GM12892 (cell line): ENCODE results near the gene SLPI.

Source experiments
- DNase-seq: peaks from one replicate; pipeline ENCODE4 v3.0.0; 2011; ENCODE audit not compliant: insufficient read length
- FAIRE-seq: peaks from 2 replicates; lab custom pipeline; 2011; peaks lifted over from hg19 to GRCh38; lab: Jason Lieb, UNC
- POLR2A ChIP-seq: IDR thresholded peaks from 2 replicates; pipeline ENCODE4 v1.6.1; 2011; ENCODE audit warnings: low read depth, low read length, control low read depth
- POLR2AphosphoS5 ChIP-seq: IDR thresholded peaks from 2 replicates; pipeline ENCODE4 v1.6.1; 2011; ENCODE audit warnings: low read depth, low read length, control low read depth
- TAF1 ChIP-seq: IDR thresholded peaks from 2 replicates; pipeline ENCODE4 v1.6.1; 2011; ENCODE audit warnings: low read depth, mild to moderate bottlenecking, control low read depth, low read length, borderline replicate concordance

The SLPI gene

DNA sequence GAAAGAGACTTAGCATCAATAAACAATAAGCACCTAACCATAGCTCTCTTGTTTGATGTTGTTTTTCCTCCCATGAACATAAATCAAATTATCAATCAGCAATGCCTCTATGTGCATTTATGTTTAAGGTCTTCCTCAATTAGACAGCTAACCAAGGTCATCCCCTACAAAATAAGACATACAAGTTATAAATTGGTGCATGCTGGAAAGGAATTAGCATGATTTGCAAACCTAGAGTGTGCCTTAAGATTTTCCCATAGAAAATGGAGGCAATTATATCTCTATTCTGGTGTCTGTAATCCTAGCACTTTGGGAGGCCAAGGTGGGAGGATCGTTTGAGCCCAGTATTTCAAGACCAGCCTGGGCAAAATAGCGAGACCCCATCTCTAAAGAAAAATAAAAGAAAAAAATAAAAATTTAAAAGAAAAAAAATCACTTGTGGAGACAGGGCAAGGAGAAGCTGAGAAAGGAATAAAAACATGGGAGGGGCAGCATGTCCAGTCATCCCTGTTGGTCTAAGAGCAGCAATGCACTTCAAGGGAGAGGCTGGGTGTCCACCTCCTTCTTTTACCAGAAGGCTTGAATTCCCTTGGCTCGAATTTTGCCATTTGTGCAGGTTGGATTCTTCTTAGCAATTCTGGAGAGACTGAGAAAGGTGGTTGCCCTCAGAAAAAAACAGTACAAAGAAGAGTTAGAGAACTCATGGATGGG, 9.3 kb upstream of the SLPI start:
- TF ChIP-seq POLR2AphosphoS5 (no peak), TAF1 (no peak), POLR2A (no peak)
- DNase-seq: no peak
- FAIRE-seq: no peak

GRCh38 chr20:45258664-45259063, 4.3 kb upstream of the SLPI start:
- TF ChIP-seq TAF1 (no peak), POLR2AphosphoS5 (no peak), POLR2A (no peak)
- DNase-seq (no peak), FAIRE-seq (no peak)

DNA sequence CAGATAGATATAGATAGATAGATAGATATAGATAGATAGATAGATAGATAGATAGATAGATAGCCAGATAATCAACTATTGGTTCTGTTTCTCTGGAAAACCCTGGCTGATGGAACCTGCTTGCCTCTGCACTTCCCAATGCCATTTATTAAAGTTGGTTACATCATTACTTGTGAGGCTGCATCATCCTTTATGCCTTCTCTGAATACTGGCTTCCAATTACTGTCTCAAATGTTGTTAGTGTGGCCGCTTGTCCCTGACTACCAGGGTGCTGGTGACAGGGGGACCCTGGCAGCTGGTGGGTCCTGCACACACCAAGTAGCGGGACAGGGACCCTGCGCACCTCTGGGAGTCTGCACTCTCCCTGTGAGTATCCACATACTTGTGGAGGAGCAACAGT, 3.9 kb upstream of the SLPI start:
- no peak for FAIRE-seq

DNA sequence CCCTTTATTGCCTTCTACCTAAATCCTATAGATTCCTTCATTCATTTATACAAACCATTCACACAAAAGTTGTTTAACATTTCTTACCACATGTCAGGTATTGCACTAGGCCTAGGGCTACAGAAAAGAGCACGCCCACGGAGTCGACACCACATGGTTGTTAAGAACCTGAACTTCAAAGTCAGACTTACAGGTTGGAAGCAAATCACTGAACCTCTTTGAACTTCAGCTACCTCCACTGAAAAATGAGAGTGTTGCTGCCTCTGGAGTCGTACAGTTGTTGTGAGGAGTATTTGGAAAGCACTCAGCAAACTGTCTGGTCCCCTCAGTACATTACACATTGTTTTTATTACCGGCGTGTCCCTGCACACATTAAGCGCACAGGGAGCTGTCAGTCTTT, 3.3 kb upstream of the SLPI start:
- TF ChIP-seq POLR2A: no peak
- TF ChIP-seq TAF1: no peak
- no peak for TF ChIP-seq POLR2AphosphoS5
- no peak for DNase-seq
- no peak for FAIRE-seq

More for the DNA sequence above, 3.9 kb upstream of the SLPI start:
- TF ChIP-seq TAF1 (no peak), POLR2AphosphoS5 (no peak), POLR2A (no peak)
- DNase-seq: no peak

GRCh38 chr20:45257161-45257560, 2.8 kb upstream of the SLPI start:
- FAIRE-seq: no peak
- DNase-seq: no peak
- TF ChIP-seq POLR2A: no peak
- no peak for TF ChIP-seq TAF1
- TF ChIP-seq POLR2AphosphoS5: no peak

GRCh38 chr20:45253261-45253660, 1.1 kb downstream of the SLPI start:
- FAIRE-seq: no peak
- DNase-seq: no peak
- TF ChIP-seq TAF1: no peak
- TF ChIP-seq POLR2AphosphoS5: no peak
- TF ChIP-seq POLR2A: no peak

DNA sequence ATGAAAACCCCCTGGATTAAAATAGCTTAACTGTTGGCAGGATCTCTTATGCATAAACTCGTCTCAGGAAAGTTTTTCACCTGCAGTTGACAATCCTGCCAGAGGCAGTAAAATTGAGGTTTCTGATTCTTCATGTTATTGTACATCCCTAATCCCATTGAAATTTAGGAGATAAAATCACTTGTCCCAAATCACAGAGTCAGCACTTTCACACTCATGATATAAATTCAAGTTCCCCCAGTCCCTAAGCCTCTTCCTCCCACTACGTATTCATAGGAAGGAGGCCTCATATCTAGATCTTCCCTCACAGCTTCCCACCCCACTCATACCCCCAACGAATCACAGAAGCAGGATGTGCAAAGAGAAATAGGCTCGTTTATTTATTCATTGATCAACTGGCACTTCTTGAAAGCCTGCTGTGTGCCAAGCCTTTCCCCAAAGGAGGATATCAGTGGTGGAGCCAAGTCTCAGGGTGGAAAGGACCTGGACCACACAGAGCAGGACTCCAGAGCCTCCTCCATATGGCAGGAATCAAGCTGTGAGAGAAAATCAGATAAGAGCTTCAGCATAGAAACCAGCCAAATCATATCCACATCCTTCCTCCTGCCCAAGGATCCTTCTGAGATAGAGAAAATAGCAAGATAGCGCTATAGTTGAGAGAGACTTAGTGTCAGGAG, 2.3 kb downstream of the SLPI start:
- FAIRE-seq (no peak), DNase-seq (no peak)
- TF ChIP-seq TAF1: no peak

GRCh38 chr20:45248609-45249008, 5.8 kb downstream of the SLPI start:
- TF ChIP-seq POLR2AphosphoS5 (no peak), TAF1 (no peak), POLR2A (no peak)
- DNase-seq: no peak
- no peak for FAIRE-seq

DNA sequence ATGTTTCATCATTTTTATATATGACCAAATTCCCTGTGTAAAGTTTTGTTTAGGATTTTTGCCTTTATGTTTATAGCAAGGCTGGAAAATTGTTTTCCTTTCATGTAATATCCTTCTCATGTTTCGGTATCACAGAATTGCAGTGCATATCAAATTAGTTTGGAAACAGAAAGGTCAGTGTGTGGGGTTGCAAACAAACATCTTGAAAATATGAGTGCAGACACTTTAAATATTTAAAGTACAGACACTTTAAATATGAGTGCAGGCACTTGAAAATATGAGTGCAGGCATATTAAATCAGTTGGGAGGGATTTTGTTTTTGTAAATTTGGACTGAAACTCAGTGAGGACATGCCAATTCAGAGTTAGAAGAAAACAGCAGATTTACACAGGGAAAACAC, 6.5 kb downstream of the SLPI start:
- DNase-seq: no peak
- no peak for FAIRE-seq
- TF ChIP-seq POLR2AphosphoS5: no peak
- TF ChIP-seq TAF1: no peak
- TF ChIP-seq POLR2A: no peak

GRCh38 chr20:45246109-45246508, 8.3 kb downstream of the SLPI start:
- TF ChIP-seq TAF1: no peak
- TF ChIP-seq POLR2AphosphoS5: no peak
- no peak for TF ChIP-seq POLR2A
- DNase-seq (no peak), FAIRE-seq (no peak)

- FAIRE-seq (no peak), DNase-seq (no peak)
- TF ChIP-seq TAF1 (no peak), POLR2A (no peak), POLR2AphosphoS5 (no peak)
Observed at GRCh38 chr20:45238139-45238538, 16.2 kb downstream of the SLPI start.

DNA sequence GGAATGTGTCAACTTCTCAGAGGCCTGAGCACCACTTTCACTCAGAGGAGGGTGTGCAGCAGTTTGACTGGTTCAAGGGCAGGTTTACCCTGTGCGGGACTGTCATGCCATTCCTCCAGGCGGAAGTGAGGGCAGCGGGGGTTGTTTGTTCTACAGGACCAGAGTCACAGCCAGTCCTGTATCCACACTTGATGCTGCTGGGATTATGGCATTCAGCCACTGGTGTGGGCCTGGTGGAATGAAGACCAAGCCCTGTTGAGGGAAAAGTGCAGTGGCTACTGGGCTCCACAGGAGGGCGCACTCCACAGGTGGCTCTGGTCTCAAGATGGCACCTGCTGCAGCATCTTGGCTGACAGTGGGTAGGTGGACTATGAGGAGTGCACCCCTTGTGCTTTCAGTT, 18.4 kb downstream of the SLPI start:
- no peak for DNase-seq
- no peak for TF ChIP-seq POLR2A
- TF ChIP-seq TAF1: no peak
- no peak for FAIRE-seq
